K562 (cell line): ENCODE data around the gene PRLHR. TPM values are rescaled to one million over a fixed set of nuclear protein-coding genes. Genes with fewer than 3 reads are reported as not detected.

Experiments used
- ZC3H8 ChIP-seq: fragments of 450-650 bp; IDR thresholded peaks from 2 replicates; pipeline ENCODE4 v1.6.1; 2017
- ZNF274 ChIP-seq: IDR thresholded peaks from 2 replicates; pipeline ENCODE4 v1.6.1; 2011; ENCODE audit warnings: low read depth, mild to moderate bottlenecking, low read length, moderate library complexity, borderline replicate concordance
- ZNF699 ChIP-seq: fragments of 250-450 bp; sonication (Bioruptor Pico); IDR thresholded peaks from 2 replicates; pipeline ENCODE4 v1.8.0; 2021; ENCODE audit warnings: mild to moderate bottlenecking, moderate library complexity; ENCODE audit not compliant: insufficient replicate concordance
- polyA plus RNA-seq, 8 experiments: library from polyadenylated mRNA; depleted of rRNA in 4 of 8; stranded (reverse) in 5 of 8; unstranded in 3 of 8; fragments of >200 nt; fragmentation: Nextera tagmentation in 2 of 8; fragmentation: Illumina TruSeq in 1 of 8; extraction: Ambion mirVana in 2 of 8; extraction: Trizol in 1 of 8; gene quantifications; 2 replicates each; pipeline versions ENCODE4 v1.2.1 to v1.2.3, GENCODE V29; 2011 to 2014; ENCODE audit warnings: inconsistent platforms in 1 of 8, missing spikeins in 1 of 8
- total RNA-seq, 7 experiments: library from RNA; depleted of rRNA in 6 of 7; stranded (reverse); fragments of >200 nt in 6 of 7; fragmentation: Illumina TruSeq in 2 of 7; extraction: Trizol in 2 of 7; gene quantifications; 2 replicates each; pipeline versions ENCODE4 v1.2.1 to v1.2.3, GENCODE V29; 2011 to 2021; ENCODE audit warnings: low replicate concordance in 1 of 7
- TF ChIP-seq, protein P1 (sequence below): sonication (generic); formaldehyde crosslinking; IDR thresholded peaks from 2 replicates; pipeline ENCODE4 v1.8.0; 2022; ENCODE audit warnings: mild to moderate bottlenecking, missing genetic modification reagents
- TF ChIP-seq, protein P2 (sequence below), 2 experiments: fragments of 450-650 bp; IDR thresholded peaks; 2 replicates each; pipeline ENCODE4 v1.6.1; 2016; ENCODE audit warnings: mild to moderate bottlenecking in 2 of 2, borderline replicate concordance in 1 of 2, low read depth in 1 of 2, moderate library complexity in 1 of 2

The PRLHR gene
- total and polyA plus RNA-seq, 9 of the 15 experiments (the other 6 are each of a cell fraction or from before 2014, with no cell fraction given): not detected

DNA sequence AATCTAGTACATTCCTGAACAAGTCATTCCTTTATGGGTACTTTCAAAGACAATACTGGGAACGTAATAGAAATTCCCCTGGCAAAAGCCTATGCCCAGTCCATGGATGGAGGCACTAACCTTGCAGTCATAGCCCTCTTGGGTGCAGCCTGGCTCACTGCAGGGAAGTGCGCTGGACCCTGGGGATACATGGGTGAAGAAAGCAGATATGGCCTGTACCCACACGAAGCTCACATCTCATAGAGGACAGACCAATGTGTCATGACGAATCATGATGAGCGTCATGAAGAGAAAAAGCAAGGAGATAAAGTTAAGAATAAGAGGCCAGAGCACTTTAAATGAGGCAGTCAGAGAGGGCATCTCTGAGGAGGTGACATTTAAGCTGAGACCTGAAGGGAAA, 11.8 kb downstream of the PRLHR start (continued):
- TF ChIP-seq, protein P1, sequence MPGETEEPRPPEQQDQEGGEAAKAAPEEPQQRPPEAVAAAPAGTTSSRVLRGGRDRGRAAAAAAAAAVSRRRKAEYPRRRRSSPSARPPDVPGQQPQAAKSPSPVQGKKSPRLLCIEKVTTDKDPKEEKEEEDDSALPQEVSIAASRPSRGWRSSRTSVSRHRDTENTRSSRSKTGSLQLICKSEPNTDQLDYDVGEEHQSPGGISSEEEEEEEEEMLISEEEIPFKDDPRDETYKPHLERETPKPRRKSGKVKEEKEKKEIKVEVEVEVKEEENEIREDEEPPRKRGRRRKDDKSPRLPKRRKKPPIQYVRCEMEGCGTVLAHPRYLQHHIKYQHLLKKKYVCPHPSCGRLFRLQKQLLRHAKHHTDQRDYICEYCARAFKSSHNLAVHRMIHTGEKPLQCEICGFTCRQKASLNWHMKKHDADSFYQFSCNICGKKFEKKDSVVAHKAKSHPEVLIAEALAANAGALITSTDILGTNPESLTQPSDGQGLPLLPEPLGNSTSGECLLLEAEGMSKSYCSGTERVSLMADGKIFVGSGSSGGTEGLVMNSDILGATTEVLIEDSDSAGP (CRISPR knock-in tag): no peak
- TF ChIP-seq ZNF274 (no peak), ZNF699 (CRISPR knock-in tag) (no peak), ZC3H8 (no peak)
- TF ChIP-seq, protein P2, sequence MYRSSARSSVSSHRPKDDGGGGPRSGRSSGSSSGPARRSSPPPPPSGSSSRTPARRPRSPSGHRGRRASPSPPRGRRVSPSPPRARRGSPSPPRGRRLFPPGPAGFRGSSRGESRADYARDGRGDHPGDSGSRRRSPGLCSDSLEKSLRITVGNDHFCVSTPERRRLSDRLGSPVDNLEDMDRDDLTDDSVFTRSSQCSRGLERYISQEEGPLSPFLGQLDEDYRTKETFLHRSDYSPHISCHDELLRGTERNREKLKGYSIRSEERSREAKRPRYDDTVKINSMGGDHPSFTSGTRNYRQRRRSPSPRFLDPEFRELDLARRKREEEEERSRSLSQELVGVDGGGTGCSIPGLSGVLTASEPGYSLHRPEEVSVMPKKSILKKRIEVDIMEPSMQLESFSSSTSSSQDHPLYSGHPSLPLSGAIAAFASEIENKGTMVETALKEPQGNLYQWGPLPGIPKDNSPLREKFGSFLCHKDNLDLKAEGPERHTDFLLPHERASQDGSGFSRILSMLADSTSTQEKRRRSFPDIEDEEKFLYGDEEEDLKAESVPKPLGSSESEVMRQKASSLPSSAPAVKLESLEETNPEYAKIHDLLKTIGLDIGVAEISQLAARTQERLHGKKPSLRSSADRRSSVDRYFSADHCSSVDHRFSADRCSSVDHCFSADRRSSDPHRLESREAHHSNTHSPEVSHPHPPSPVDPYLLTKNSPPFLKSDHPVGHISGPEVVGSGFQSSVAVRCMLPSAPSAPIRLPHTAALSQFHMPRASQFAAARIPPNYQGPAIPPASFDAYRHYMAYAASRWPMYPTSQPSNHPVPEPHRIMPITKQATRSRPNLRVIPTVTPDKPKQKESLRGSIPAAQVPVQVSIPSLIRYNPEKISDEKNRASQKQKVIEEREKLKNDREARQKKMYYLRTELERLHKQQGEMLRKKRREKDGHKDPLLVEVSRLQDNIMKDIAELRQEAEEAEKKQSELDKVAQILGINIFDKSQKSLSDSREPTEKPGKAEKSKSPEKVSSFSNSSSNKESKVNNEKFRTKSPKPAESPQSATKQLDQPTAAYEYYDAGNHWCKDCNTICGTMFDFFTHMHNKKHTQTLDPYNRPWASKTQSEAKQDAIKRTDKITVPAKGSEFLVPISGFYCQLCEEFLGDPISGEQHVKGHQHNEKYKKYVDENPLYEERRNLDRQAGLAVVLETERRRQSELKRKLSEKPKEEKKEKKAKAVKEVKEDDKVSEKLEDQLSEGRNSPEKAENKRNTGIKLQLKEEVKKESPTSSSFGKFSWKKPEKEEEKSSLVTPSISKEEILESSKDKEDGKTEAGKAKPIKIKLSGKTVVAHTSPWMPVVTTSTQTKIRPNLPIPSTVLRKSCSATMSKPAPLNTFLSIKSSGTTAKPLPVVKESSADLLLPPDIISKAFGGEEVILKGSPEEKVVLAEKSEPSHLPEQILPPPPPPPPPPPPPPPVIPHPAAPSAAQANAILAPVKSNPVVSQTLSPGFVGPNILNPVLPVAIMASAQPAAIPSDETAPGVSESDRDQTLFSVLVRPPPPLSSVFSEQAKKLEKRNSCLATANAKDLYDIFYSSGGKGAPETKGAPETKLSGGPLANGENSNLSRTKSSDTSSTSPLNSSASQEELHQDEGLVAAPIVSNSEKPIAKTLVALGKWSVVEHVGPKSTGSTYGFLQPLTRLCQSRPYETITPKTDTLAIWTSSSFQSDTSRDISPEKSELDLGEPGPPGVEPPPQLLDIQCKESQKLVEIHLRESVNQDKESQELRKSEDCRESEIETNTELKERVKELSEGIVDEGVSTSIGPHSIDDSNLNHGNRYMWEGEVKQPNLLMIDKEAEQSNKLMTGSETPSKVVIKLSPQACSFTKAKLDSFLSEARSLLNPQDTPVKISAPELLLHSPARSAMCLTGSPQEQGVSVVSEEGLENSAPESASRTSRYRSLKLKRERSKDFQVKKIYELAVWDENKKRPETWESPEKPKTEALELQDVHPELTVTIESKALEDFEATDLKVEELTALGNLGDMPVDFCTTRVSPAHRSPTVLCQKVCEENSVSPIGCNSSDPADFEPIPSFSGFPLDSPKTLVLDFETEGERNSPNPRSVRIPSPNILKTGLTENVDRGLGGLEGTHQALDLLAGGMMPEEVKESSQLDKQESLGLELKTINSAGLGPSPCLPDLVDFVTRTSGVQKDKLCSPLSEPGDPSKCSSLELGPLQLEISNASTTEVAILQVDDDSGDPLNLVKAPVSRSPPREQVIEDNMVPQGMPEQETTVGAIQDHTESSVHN (IDR thresholded peaks at IDR 0.05; ENCODE audit: borderline replicate concordance in 1 of 2, low read depth in 1 of 2): no peak
- TF ChIP-seq, all 486 proteins: peak for 0
